Thyroid gland (tissue), 4 donors: ENCODE results near the gene HHAT. TPM values are rescaled to one million over a fixed set of nuclear protein-coding genes. Genes with fewer than 3 reads are reported as not detected.

Experiments used
- DNase-seq, 2 donors: peaks; one replicate each; pipeline ENCODE4 v3.0.0-alpha.2; 2019
- H3K27ac ChIP-seq, 3 donors: fragments of 200-600 bp; sonication (generic); 1 replicate in 2 of 3; 2 replicates in 1 of 3; pipeline ENCODE4 v1.5.1; 2016 to 2019; ENCODE audit warnings: mild to moderate bottlenecking in 1 of 3, moderate library complexity in 1 of 3
- H3K27me3 ChIP-seq: fragments of 200-600 bp; sonication (generic); one replicate; pipeline ENCODE4 v1.5.1; 2019
- H3K36me3 ChIP-seq, 2 donors: fragments of 200-600 bp; sonication (generic); one replicate each; pipeline ENCODE4 v1.5.1; 2016 to 2019
- H3K4me1 ChIP-seq, 2 donors: fragments of 200-600 bp; sonication (generic); one replicate each; pipeline ENCODE4 v1.5.1; 2017 to 2019
- H3K4me3 ChIP-seq, 3 donors: fragments of 200-600 bp; sonication (generic); replicated peaks in 1 of 3; 1 replicate in 2 of 3; 2 replicates in 1 of 3; pipeline ENCODE4 v1.5.1; 2016; ENCODE audit warnings: mild to moderate bottlenecking in 1 of 3
- H3K9me3 ChIP-seq: fragments of 200-600 bp; sonication (generic); one replicate; pipeline ENCODE4 v1.5.1; 2017
- POLR2A ChIP-seq, 2 donors: fragments of 450-650 bp; IDR thresholded peaks; one replicate each; pipeline ENCODE4 v1.6.1; 2017; ENCODE audit warnings: antibody characterized with exemption in 2 of 2, mild to moderate bottlenecking in 2 of 2, moderate library complexity in 1 of 2
- WGBS, 2 donors: methylation state at CpG; one replicate each; pipeline ENCODE4 v1.1.5; 2017; 5-methylcytosine and 5-hydroxymethylcytosine counted together
- intact Hi-C: fragments of 100-400 bp; cut with DNase I; formaldehyde crosslinking; loops from one replicate; pipeline ENCODE4 v1.15.1; 2023
- total RNA-seq, 4 donors: library from RNA; depleted of rRNA; stranded (reverse); fragments of >200 nt; gene quantifications; one replicate each; pipeline ENCODE4 v1.2.3, GENCODE V29; 2016
- TF ChIP-seq, protein P1 (sequence below), 6 experiments: fragments of 200-600 bp in 3 of 6; fragments of 450-650 bp in 3 of 6; sonication (generic) in 3 of 6; IDR thresholded peaks; one replicate each; pipeline ENCODE4 v1.5.1; 2016 to 2019; ENCODE audit warnings: antibody characterized with exemption in 6 of 6, mild to moderate bottlenecking in 2 of 6, inconsistent platforms in 1 of 6, moderate library complexity in 1 of 6

HHAT gene
- total RNA-seq, 4 donors from 2014 or later, result 7.9 to 15.9 (median 10.5) TPM

DNA sequence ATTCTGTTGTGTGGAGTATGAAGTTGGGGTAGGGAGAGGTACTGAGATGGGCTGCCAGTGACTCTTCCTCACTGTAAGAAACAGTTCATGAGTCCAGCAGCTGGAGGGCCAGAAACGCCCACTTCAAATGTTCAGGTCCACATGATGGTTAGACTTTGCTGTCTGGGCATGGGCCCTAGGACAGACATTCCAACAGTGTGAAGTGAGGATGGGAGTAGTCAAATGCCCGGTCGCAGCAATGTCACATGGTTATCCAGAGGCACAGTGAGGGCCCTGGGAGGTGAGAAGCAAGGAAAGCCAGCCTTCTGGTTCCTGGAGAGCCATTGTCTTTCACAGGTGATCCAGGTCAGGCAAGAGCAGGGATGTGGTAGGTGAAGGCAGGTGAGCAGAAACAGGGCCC lies 304.4 kb downstream of the HHAT start:
- H3K36me3 ChIP-seq, result no peaks in the 10 kb centered on the region
- TF ChIP-seq, protein P1, sequence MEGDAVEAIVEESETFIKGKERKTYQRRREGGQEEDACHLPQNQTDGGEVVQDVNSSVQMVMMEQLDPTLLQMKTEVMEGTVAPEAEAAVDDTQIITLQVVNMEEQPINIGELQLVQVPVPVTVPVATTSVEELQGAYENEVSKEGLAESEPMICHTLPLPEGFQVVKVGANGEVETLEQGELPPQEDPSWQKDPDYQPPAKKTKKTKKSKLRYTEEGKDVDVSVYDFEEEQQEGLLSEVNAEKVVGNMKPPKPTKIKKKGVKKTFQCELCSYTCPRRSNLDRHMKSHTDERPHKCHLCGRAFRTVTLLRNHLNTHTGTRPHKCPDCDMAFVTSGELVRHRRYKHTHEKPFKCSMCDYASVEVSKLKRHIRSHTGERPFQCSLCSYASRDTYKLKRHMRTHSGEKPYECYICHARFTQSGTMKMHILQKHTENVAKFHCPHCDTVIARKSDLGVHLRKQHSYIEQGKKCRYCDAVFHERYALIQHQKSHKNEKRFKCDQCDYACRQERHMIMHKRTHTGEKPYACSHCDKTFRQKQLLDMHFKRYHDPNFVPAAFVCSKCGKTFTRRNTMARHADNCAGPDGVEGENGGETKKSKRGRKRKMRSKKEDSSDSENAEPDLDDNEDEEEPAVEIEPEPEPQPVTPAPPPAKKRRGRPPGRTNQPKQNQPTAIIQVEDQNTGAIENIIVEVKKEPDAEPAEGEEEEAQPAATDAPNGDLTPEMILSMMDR (IDR thresholded peaks at IDR 0.05), result no peak
- TF ChIP-seq POLR2A (IDR thresholded peaks at IDR 0.05), result no peak
- 84 to 89% methylated on average over 3 of the region's 3 CpGs for WGBS, 2 donors
- peaks cover 31 to 35% of the 10 kb centered on the region in 2 donors for H3K4me1 ChIP-seq
- H3K27ac ChIP-seq, result peak overlapping the region; percentile 3 to 82 (median 71)
- no peaks in the 10 kb centered on the region for H3K27me3 ChIP-seq
- H3K4me3 ChIP-seq, result no peak overlapping the region
- no peaks in the 10 kb centered on the region for H3K9me3 ChIP-seq
- intact Hi-C loops, result no loop called here
- peak; percentile 10 to 21 for DNase-seq

DNA sequence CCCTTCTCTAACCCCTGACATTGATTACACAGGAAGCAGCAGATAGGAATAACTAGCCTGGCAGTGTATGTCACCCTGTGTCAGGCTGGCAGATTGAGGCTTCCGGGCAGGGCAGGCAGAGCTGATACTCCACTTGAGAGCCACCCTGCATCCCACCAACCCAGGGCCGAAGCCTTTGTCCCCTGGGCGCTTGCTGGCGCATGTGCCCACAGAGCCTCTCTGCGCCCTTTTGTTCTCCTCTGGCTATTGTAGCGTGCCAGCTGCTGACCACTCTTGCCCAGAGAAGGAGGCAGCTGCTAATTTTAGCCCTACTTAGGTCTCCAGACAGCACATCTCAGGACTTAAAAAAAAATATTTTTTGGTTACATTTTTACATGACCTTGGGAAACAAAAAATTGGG lies 304.9 kb downstream of the HHAT start:
- Histone ChIP-seq H3K27me3 (no peaks in the 10 kb centered on the region), H3K4me1 (peaks cover 27 to 30% of the 10 kb centered on the region in 2 donors), H3K4me3 (no peak overlapping the region), H3K36me3 (no peaks in the 10 kb centered on the region), H3K27ac (peak overlapping the region; percentile 62 to 82 (median 71)), H3K9me3 (no peaks in the 10 kb centered on the region)
- intact Hi-C loops, result no loop called here
- DNase-seq, result peak; percentile 79 to 85
- WGBS, 2 donors, result 62 to 78% methylated on average over 6 of the region's 6 CpGs
- TF ChIP-seq, protein P1 (IDR thresholded peaks at IDR 0.05), result no peak
- no peak for TF ChIP-seq POLR2A (IDR thresholded peaks at IDR 0.05)

DNA sequence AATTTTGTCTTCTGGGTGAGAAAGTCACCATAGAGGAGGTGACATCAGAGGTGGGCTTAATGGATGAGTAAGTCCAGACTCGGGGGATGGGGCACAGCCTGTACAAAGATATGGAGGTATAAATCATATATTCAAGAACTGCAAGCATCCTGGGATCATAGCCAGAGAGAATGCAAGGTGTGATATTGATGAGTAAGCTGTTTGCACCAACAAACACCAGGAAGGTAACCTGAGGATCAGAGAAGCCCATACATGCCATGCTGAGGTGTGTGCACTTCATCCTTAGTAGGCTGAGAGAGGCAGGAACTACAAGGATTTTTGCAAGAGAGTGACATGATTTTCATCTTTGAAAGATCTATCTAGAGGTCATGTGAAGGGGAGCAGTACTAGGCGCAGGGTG lies 306.4 kb downstream of the HHAT start:
- 84 to 92% methylated on average over 2 of the region's 2 CpGs for WGBS, 2 donors

DNA sequence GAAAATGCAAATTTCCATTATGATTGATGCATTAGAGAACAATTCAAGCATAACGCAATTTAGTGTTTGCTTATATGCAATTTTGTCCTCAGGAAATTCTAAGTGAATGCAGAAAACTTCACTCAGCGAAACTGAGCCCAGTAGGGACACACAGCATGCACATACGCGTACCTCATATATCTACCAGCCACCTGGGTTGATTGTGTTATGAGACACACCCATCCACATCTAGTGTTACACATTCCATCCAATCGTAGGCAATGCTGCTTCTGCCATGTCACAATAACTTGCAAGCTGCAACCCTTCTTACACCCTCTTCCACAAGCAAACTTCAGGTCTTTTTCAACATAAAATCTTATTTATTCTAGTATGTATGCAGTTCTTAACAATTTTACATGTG lies 312.9 kb downstream of the HHAT start:
- 90 to 93% methylated on average over 5 of the region's 5 CpGs for WGBS, 2 donors
- no peak overlapping the region for H3K4me3 ChIP-seq
- intact Hi-C loops, result no loop called here
- no peak for DNase-seq
- no peaks in the 10 kb centered on the region for H3K9me3 ChIP-seq
- H3K36me3 ChIP-seq, result no peaks in the 10 kb centered on the region
- no peak overlapping the region for H3K27ac ChIP-seq
- TF ChIP-seq, protein P1 (IDR thresholded peaks at IDR 0.05), result no peak
- TF ChIP-seq POLR2A (IDR thresholded peaks at IDR 0.05), result no peak
- H3K27me3 ChIP-seq, result no peaks in the 10 kb centered on the region
- H3K4me1 ChIP-seq, result peaks cover 11 to 21% of the 10 kb centered on the region in 2 donors

More for the DNA sequence above, 306.4 kb downstream of the HHAT start:
- Histone ChIP-seq H3K9me3 (no peaks in the 10 kb centered on the region), H3K27ac (peak overlapping the region in 1 of 3 donors; percentile 71), H3K4me3 (no peak overlapping the region), H3K36me3 (no peaks in the 10 kb centered on the region), H3K27me3 (no peaks in the 10 kb centered on the region), H3K4me1 (peaks cover 16 to 20% of the 10 kb centered on the region in 2 donors)
- TF ChIP-seq, protein P1 (IDR thresholded peaks at IDR 0.05), result no peak
- TF ChIP-seq POLR2A (IDR thresholded peaks at IDR 0.05), result no peak
- intact Hi-C loops, result no loop called here
- no peak for DNase-seq

DNA sequence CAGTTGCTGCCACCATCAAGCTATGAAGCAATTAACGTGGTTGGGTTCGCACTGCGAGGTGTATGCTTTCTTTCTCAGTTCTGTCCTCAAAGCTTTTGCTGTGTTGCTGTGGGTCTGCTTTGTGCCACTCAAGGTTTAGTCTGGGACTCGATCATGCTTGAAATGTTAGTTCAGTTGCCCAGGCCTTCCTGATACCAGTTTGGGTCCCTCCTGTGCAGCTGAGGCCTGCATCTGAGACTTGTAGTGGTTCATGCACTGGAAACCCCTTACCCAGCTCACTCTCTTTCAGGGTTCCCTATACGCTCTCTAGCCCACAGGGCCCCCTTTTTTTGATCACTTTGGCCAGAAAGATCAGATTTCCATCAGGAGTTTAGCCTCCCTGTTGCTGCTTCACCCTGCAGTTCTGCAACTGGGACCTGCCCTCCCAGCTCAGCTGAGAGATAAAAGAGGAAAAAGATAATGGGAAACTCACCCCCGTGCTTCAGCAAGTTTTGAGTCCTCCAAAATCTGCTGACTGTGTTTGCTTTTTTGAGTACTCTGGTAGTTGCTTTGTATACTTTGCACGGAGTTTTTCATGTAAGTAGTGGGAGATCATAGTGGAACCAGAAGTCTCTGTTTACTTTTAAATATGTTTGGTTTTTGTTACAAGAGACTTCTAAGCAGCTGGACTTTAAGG lies 317.0 kb downstream of the HHAT start:
- intact Hi-C loops, result no loop called here
- H3K27me3 ChIP-seq, result no peaks in the 10 kb centered on the region
- peak overlapping the region; percentile 78 to 80 (median 80) for H3K27ac ChIP-seq
- no peak overlapping the region for H3K4me3 ChIP-seq
- WGBS, 2 donors, result 30 to 44% methylated on average over 7 of the region's 7 CpGs
- H3K9me3 ChIP-seq, result no peaks in the 10 kb centered on the region
- H3K36me3 ChIP-seq, result no peaks in the 10 kb centered on the region
- H3K4me1 ChIP-seq, result peaks cover 14 to 36% of the 10 kb centered on the region in 2 donors
- TF ChIP-seq, protein P1 (IDR thresholded peaks at IDR 0.05), result no peak
- TF ChIP-seq POLR2A (IDR thresholded peaks at IDR 0.05), result no peak
- peak; percentile 45 to 61 for DNase-seq
